ENCODE results near the gene RGS12.
A peak's percentile ranks its signal among the peaks of the same experiment; 100 is the strongest.
"Not testable (repeated sequence)": the region's sequence is repeated elsewhere in the genome, so short reads cannot be mapped to it uniquely, and the experiment has no call there.

RGS12 gene

DNA sequence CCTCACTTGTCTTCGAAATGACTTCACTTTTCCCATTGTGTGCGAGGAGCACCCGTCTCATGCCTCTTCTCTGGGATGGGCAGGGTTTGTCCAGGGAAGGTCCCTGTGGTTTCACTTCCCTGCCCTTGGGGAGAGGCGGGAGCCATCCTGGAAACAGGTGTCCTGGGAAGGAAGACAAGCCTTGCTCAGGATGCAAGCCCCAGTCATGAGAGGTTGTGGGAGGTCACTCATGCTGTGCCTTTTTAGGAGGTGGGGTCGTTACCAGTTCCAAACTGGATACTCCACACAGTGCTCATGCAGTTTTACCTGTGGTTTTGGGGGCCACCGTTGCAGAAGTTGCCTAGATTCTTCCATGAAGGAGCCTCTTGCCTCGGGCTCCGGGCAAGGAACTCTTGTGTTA is 3.8 kb downstream of the RGS12 start:
- DNase-seq (ENCODE audit: low spot score): no peak

DNA sequence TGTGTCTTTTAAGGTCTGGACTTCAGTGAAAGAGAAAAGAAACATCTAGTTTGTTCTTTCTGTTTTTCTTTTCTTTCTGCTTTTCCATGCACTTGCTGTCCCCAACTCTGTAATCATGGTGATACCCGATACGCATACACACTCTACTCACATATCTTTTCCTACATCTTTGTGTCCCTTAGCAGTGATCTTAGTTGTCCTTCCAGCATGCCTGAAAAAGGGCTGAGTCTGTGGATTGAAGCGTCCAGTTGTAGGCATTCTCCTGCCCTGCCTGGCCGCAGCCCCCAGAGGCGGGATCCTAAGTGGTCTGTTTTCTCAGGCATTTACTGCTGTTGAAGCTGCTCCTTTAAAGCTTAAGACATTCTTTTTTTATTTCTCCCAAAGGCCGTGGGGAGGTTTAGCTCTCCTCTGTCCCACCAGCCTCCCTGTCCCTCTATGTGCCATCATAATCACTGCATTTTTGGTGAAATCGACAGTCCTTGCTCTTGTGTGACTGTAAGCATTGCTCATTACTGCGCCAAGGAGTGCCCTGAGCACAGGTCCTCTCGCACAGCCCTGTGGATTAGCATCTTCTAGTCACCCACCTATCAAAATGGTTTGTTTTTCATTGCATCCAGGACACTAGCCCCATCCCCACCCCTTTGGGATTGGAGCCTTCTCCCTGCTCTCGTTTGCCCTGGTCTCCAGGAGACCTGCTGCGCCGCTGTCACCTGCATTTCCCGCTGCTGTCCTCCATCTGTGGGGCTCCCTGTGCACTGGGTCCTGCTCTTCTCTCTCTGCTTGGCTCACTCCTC is 4.4 kb downstream of the RGS12 start:
- DNase-seq (ENCODE audit: low spot score): no peak

DNA sequence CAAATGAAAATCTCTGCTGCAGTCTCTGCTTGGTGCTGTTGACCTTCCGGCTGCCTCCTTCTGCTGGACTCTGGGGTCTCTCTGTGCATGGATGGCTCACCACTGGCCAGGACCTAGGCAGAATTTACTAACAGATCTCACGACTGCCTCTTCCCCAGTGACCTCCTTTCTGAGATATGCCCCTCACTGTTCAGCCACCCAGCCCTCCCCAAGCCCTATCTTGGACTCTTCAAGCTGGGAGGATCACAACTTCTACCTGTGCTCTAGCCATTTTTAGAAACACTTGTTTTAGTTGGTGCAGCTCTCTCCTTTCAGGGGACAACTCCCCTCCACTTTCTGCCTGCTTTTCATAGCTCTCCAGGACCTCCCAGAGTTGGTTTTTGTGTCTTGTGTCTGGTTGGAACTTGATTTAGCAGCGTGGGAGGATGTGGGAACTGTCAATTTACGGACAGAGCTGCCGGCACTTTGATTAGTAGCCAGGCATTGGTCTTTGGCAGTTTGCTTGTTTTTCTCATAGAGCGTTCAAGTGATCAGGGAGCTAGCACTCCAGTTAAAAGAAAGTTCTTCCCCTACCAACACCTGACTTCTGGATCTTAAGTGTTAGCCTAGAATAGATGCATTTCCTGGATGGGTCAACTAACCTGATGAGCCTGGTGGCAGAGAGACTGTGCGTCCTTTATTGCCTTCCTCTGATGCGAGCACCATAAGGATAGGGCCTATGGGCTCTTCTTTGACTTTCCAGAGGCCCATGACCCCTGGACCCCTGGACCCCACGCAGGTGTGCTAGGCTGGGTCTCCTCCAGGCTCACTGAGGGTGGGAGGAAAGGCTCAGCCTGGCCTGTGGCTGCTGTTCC is 6.5 kb downstream of the RGS12 start:
- no peak for DNase-seq (ENCODE audit: low spot score)

GRCh38 chr4:3299976-3300671 is 7.3 kb downstream of the RGS12 start:
- DNase-seq (ENCODE audit: low spot score): no peak

DNA sequence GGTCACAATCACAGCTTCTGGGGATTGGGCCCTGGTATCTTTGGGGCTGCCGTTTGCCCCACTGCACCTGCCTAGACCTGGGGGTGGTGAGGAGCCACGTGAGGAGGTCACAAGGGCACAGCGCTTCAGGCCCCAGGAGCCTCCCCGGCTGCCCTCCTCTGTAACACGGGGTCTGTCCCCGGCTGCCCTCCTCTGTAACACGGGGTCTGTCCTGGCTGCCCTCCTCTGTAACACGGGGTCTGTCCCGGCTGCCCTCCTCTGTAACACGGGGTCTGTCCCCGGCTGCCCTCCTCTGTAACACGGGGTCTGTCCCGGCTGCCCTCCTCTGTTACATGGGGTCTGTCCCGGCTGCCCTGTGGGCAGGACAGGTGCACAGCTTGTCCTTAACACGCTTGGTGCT is 8.1 kb downstream of the RGS12 start:
- DNase-seq (ENCODE audit: low spot score): not testable (repeated sequence)

- no peak for DNase-seq (ENCODE audit: low spot score)
These were observed 8.8 kb downstream of the RGS12 start for GRCh38 chr4:3301450-3302172.

DNA sequence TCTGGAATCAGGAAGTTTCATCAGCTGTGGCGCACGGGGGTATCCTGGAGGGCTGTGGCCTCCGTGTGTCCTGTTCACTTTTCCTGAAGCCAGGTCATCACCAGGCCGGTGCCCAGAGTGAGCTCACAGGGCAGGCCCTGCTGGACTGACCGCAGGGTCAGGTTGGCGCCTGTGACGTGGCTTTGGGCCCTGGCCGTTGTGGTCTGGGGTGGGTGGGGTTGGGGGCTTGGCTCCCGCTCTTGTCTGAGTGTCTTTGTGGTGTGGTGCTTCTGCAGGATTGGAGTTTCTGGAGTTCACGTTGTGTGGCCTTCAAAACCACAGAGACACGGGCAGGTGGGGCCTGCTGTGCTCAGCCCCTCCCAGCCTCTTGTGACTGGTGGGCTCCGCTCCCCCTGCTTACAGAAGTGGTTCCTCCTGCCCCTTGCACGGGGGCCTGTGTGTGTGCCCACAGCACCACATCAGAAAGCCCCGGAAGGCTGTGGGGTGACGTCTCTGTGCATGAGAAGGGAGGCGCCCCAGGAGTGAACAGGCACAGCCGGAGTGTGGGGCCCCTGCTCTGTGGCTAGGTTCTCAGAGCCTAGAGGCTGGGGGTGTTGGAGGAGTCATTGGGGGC is 9.5 kb downstream of the RGS12 start:
- DNase-seq (ENCODE audit: low spot score): peak; percentile 32

DNA sequence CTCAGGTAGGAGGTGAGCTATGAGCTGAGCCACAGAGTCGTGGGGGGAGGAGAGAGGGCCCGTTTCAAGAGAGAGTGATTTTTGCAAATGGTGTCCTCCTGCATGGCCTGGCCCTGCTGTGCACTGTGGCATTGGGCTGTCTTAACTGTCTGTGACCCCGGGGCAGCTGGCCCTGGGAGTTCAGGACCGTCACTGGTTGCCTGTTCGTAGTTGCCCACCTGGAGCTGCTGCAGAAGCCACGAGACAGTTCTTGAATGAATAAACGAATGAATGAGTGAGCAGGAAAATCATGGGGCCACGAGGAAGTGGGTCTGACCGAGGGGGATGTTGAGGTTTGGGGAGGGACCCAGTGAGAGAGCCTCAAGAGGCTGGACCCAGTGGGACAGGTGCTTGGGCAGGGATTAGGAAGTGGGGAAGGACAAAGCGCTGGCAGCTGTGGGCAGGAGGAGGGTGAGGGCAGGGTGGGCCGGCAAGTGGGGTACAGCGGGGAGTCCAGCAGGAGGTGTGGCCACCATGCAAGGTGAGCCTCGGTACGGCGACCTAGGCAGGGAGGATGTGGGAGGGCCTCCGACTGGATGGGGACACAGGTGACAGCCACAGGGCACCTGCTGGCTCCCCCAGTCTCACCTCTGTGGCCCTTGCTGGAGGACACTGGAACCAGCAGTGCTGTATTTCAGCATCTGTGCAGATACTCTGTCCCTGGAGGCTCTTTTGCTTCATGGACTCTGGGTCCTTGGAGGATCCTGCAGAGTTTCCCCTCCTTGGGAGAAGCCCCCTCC is 10.2 kb downstream of the RGS12 start:
- DNase-seq (ENCODE audit: low spot score): no peak

DNA sequence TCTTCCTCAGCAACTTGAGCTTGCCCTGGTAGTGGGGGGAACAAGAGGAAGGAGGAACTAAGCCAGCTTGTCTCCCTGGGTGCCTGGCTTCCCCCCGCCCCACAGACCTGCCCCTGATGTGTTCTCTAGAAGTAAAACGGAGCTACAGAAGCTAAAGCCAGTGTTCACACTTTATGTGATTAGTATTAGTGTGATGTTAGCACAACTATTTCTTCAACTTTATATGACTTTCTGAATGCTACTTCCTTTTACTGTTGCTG is 10.7 kb downstream of the RGS12 start:
- DNase-seq (ENCODE audit: low spot score): no peak

GRCh38 chr4:3303923-3304710 is 11.3 kb downstream of the RGS12 start:
- DNase-seq (ENCODE audit: low spot score): no peak

DNA sequence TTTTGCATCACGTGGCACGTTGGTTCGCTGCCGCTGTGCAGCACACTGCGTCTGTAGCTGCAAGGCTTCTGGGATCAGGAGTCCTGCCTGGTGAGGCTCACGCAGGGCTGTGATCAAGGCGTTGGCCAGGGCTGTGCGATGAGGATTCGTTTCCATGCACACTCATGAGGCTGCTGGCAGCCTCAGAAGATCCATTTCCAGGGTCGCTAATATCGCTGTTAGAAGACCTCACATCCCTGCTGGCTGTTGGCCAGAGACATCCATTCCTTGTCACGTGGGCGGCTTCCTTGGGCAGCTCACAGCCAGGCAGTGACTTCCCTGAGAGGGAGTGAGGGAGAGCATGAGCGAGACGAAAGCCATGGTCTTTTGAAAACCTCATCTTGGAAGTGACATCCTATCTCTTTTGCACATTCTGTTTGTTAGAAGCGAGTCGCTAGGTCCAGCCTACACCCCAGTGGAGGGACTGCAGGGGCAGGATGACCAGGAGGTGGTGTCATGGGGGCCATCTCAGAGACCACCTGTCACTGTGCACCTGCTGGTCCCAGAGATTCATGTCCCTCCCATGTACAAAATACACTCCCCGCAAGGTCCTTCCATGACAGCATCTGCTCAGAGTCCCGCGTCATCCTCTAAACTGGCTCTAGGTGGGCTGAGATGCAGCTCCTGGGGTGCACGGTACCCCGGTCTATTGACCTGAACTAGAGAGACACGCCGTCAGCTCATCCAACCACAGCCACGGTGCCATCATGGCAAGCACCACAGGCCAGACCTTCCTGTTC is 12.2 kb downstream of the RGS12 start:
- DNase-seq (ENCODE audit: low spot score): no peak

- DNase-seq (ENCODE audit: low spot score): no peak
These were observed 13.0 kb downstream of the RGS12 start for GRCh38 chr4:3305610-3306371.

DNA sequence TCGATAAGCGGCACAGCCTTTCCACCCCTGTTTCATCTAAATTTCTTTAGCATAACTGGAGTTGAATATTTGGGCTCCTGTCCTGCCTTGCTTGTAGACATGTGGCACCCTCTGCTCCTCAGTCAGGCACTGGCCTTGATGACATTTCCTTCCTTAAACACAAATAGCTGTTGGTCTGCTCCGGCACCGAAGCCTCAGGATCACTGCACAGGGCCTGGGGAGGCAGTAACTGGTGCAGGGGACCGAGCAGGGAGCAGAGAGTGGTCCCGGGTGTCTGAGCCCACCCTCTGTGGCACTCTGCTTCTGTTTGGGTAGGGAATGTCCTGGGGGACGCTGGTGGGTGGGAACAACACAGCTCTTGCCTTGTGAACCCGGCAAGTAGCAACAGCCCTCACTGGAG is 13.6 kb downstream of the RGS12 start:
- no peak for DNase-seq (ENCODE audit: low spot score)

DNA sequence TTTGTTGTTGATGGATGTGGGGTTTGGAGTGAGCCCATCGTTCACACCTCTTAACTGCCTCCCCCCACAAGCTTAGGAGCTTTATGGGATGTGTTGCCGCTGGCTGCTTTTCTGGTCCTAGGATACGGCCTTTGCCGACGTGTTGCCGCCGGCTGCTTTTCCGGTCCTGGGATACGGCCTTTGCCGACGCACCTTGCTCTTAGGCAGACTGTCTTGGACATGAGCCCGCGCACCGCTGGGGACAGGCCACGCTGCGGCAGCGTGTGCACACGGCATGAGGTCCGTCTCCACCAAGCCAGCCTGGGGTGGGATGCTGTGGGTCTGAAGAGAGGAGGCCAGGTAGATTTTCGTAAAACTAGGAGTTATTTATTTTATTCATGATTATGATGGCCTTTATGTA is 14.2 kb downstream of the RGS12 start:
- DNase-seq (ENCODE audit: low spot score): no peak

- no peak for DNase-seq (ENCODE audit: low spot score)
These were observed 14.7 kb downstream of the RGS12 start for GRCh38 chr4:3307486-3307885.

GRCh38 chr4:3307891-3308575 is 15.2 kb downstream of the RGS12 start:
- DNase-seq (ENCODE audit: low spot score): no peak

- DNase-seq (ENCODE audit: low spot score): no peak
These were observed 15.9 kb downstream of the RGS12 start for GRCh38 chr4:3308691-3309090.
